ENCODE results near the gene SLC35D2. TPM values are rescaled to one million over a fixed set of nuclear protein-coding genes. Genes with fewer than 3 reads are reported as not detected.
A peak's percentile ranks its signal among the peaks of the same experiment; 100 is the strongest.

SLC35D2 gene
- total RNA-seq, 1 donor from 2014 or later = 18.3 TPM

DNA sequence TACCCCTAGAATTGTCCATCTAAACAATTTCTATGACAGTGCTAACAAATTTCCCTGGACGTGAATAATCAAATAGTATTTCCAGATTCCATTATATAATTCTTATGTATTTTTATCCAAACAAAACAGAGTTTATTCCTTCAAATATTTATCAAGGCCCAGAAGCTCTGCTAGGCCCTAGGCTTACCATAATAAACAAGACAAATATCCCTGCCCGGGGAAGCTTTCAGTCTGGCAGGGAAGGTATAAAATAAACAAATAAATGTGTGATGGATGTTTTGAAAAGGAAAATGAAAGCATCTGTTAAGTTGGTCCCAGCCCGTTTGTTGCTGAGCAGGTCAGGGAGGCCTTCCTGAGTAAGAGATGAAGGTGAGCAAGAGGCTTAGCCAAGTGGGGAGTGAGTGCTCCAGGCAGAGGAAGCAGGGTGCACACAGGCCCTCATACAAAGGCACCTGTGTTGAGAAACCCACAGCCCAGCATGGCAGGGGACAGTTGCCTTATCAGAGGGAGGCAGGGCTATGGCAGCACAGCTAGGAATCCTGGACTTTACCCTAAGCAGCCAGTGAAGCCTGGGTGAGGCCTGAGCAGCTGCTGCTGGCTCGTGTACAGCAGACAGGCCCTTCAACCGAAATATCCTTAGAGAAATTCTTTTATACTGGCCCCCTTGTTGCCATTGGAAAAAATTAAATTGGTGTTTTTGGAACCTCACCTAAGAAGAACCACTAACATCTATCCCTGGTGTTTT, 7.7 kb upstream of the SLC35D2 start:
- DNase-seq (ENCODE audit: extremely low spot score, unreplicated experiment) = no peak
- TF ChIP-seq, protein P1, sequence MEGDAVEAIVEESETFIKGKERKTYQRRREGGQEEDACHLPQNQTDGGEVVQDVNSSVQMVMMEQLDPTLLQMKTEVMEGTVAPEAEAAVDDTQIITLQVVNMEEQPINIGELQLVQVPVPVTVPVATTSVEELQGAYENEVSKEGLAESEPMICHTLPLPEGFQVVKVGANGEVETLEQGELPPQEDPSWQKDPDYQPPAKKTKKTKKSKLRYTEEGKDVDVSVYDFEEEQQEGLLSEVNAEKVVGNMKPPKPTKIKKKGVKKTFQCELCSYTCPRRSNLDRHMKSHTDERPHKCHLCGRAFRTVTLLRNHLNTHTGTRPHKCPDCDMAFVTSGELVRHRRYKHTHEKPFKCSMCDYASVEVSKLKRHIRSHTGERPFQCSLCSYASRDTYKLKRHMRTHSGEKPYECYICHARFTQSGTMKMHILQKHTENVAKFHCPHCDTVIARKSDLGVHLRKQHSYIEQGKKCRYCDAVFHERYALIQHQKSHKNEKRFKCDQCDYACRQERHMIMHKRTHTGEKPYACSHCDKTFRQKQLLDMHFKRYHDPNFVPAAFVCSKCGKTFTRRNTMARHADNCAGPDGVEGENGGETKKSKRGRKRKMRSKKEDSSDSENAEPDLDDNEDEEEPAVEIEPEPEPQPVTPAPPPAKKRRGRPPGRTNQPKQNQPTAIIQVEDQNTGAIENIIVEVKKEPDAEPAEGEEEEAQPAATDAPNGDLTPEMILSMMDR (IDR thresholded peaks at IDR 0.05) = no peak
- H3K27ac Mint-ChIP-seq (ENCODE audit: unreplicated experiment) = peak overlapping the region; percentile 75
- peaks cover 3% of the 10 kb centered on the region for H3K4me1 Mint-ChIP-seq (ENCODE audit: unreplicated experiment)
- no peak overlapping the region for H3K4me3 Mint-ChIP-seq (ENCODE audit: unreplicated experiment)
- H3K9me3 Mint-ChIP-seq (ENCODE audit: unreplicated experiment) = no peaks in the 10 kb centered on the region
- no peaks in the 10 kb centered on the region for H3K27me3 Mint-ChIP-seq (ENCODE audit: unreplicated experiment)
- H3K36me3 Mint-ChIP-seq (ENCODE audit: unreplicated experiment) = no peaks in the 10 kb centered on the region

DNA sequence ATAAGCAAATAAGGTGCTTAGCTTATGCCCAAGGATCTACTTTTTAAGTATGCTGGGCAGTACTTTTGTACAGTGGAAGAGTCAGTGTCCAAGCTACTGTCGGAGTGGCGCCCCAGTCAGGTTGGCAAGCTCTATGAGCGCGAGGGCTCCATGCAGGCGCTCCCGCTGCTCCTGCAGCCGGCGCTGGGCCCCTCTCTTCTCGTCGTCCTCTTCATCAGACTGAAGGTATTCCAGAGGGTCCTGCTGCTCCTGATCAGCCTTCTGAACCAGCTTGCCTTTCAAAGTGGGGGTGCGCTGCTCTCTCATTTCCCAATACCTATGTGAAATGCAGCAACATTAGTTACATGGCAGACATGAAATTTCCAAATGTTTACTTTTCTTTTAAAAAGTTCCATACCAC, 4.6 kb upstream of the SLC35D2 start:
- no peaks in the 10 kb centered on the region for H3K9me3 Mint-ChIP-seq (ENCODE audit: unreplicated experiment)
- no peak overlapping the region for H3K4me3 Mint-ChIP-seq (ENCODE audit: unreplicated experiment)
- peaks cover 12% of the 10 kb centered on the region for H3K4me1 Mint-ChIP-seq (ENCODE audit: unreplicated experiment)
- no peaks in the 10 kb centered on the region for H3K27me3 Mint-ChIP-seq (ENCODE audit: unreplicated experiment)
- TF ChIP-seq, protein P1 (IDR thresholded peaks at IDR 0.05) = no peak
- H3K36me3 Mint-ChIP-seq (ENCODE audit: unreplicated experiment) = no peaks in the 10 kb centered on the region
- DNase-seq (ENCODE audit: extremely low spot score, unreplicated experiment) = no peak
- no peak overlapping the region for H3K27ac Mint-ChIP-seq (ENCODE audit: unreplicated experiment)

DNA sequence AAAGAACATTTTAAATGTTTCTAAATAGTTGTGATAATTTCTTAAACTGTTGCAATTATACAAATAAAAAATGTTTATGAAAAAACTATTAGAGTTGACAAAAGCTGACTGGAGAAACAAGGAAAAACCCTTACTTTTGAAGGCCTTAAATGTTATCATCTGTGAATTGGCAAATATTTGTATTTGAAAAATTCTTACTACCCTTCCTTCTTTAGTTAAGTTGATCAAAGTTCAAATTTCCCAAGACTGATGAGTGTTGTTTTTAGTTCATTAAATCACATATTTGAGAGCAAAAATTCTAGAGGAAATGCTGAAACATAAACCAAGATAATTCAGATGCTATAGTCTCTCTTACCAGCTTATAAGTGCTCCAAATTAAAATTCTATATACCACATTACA, 2.6 kb upstream of the SLC35D2 start:
- no peak overlapping the region for H3K27ac Mint-ChIP-seq (ENCODE audit: unreplicated experiment)
- H3K27me3 Mint-ChIP-seq (ENCODE audit: unreplicated experiment) = no peaks in the 10 kb centered on the region
- TF ChIP-seq, protein P1 (IDR thresholded peaks at IDR 0.05) = no peak
- no peak overlapping the region for H3K4me3 Mint-ChIP-seq (ENCODE audit: unreplicated experiment)
- H3K4me1 Mint-ChIP-seq (ENCODE audit: unreplicated experiment) = peaks cover 29% of the 10 kb centered on the region
- DNase-seq (ENCODE audit: extremely low spot score, unreplicated experiment) = no peak
- peaks cover 7% of the 10 kb centered on the region for H3K36me3 Mint-ChIP-seq (ENCODE audit: unreplicated experiment)
- H3K9me3 Mint-ChIP-seq (ENCODE audit: unreplicated experiment) = no peaks in the 10 kb centered on the region

DNA sequence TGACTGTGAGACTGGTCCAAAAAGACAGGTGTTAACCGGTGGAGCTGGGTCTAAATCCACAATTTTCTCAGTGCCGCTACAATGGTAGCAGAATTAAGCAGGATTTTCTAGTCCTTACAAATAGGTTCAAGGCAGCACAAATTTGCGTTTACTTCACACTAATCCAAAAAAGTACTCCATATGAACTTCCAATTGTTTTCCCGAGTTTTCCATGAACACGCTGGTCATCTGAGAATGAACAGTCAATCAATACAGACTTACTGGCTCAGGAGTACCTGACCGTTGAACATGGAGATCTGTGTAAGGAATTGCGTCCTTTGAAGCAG, 709 bp downstream of the SLC35D2 start:
- Mint-ChIP-seq H3K4me3 (ENCODE audit: unreplicated experiment) (peak overlapping the region; percentile 86), H3K27me3 (ENCODE audit: unreplicated experiment) (no peaks in the 10 kb centered on the region), H3K4me1 (ENCODE audit: unreplicated experiment) (peaks cover 43% of the 10 kb centered on the region), H3K9me3 (ENCODE audit: unreplicated experiment) (no peaks in the 10 kb centered on the region), H3K36me3 (ENCODE audit: unreplicated experiment) (peaks cover 11% of the 10 kb centered on the region), H3K27ac (ENCODE audit: unreplicated experiment) (peak overlapping the region; percentile 83)
- no peak for DNase-seq (ENCODE audit: extremely low spot score, unreplicated experiment)
- TF ChIP-seq, protein P1 (IDR thresholded peaks at IDR 0.05) = no peak

DNA sequence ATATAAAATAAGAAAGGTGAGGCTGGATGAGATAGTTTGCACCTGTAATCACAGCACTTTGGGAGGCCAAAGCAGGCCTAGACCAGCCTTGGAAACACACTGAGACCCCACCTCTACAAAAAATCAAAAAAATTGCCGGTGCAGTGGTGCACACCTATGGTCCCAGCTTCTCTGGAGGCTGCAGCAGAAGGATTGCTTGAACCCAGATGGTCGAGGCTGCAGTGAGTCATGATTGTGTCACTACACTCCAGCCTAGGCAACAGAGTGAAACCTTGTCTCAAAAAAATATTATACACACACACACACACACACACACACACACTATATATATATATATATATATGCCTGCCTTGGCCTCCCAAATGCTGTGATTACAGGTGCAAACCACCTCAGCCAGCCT, 1.3 kb downstream of the SLC35D2 start:
- peak overlapping the region; percentile 83 for H3K27ac Mint-ChIP-seq (ENCODE audit: unreplicated experiment)
- no peaks in the 10 kb centered on the region for H3K9me3 Mint-ChIP-seq (ENCODE audit: unreplicated experiment)
- H3K4me1 Mint-ChIP-seq (ENCODE audit: unreplicated experiment) = peaks cover 50% of the 10 kb centered on the region
- H3K36me3 Mint-ChIP-seq (ENCODE audit: unreplicated experiment) = peaks cover 11% of the 10 kb centered on the region
- H3K4me3 Mint-ChIP-seq (ENCODE audit: unreplicated experiment) = no peak overlapping the region
- peak; percentile 23 for DNase-seq (ENCODE audit: extremely low spot score, unreplicated experiment)
- TF ChIP-seq, protein P1 (IDR thresholded peaks at IDR 0.05) = no peak
- H3K27me3 Mint-ChIP-seq (ENCODE audit: unreplicated experiment) = no peaks in the 10 kb centered on the region
